ENCODE measurements around the gene TGOLN2.

- TF ChIP-seq CTCF (IDR thresholded peaks at IDR 0.05) (no peak), POLR2AphosphoS5 (IDR thresholded peaks at IDR 0.05; ENCODE audit: low read depth, low read length) (no peak)
Observed at GRCh38 chr2:85325466-85325811, 2.4 kb downstream of the TGOLN2 start.
